ENCODE measurements around the gene TRIM41.
"Not testable (repeated sequence)": the region's sequence is repeated elsewhere in the genome, so short reads cannot be mapped to it uniquely, and the experiment has no call there.

Gene TRIM41

GRCh38 chr5:181265092-181265671 lies 42.1 kb downstream of the TRIM41 start:
- H3K4me3 ChIP-seq: no peak overlapping the region
- no peak overlapping the region for H3K27ac ChIP-seq

DNA sequence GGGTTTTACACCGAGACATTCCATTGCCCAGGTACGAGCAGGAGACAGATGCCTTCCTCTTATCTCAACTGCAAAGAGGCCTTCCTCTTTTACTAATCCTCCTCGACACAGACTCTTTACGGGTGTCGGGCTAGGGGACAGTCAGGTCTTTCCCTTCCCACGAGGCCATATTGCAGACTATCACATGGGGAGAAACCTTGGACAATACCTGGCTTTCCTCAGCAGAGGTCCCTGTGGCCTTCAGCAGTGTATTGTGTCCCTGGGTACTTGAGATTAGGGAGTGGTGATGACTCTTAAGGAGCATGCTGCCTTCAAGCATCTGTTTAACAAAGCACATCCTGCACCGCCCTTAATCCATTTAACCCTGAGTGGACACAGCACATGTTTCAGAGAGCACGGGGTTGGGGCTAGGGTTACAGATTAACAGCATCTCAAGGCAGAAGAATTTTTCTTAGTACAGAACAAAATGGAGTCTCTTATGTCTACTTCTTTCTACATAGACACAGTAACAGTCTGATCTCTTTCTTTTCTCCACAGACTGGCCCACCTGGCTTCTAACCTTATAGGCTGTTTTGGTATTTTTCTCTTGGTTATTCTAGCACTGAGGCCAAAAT lies 44.3 kb downstream of the TRIM41 start:
- not testable (repeated sequence) for H3K4me3 ChIP-seq, H3K27ac ChIP-seq

DNA sequence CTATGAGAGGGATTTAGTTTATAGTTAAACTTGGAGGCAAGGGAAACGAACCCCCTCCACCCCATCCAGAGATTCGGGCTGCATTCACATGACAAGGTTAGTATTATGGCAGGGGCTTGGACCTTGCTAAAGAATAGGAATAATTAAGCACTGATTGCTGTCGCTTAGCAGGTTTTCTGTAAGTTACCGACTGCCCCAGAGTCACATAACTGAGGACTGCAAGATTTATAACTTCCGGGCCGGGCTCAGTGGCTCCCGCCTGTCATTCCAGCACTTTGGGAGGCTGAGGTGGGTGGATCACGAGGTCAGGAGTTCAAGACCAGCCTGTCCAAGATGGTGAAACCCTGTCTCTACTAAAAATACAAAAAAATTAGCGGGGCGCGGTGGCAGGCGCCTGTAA lies 44.8 kb downstream of the TRIM41 start:
- H3K4me3 ChIP-seq: not testable (repeated sequence)

GRCh38 chr5:181271081-181271480 lies 48.0 kb downstream of the TRIM41 start:
- no peak overlapping the region for H3K4me3 ChIP-seq
- H3K27ac ChIP-seq: no peak overlapping the region

More for the DNA sequence above, 44.8 kb downstream of the TRIM41 start:
- H3K27ac ChIP-seq: not testable (repeated sequence)

GRCh38 chr5:181273433-181273744 lies 50.3 kb downstream of the TRIM41 start:
- not testable (repeated sequence) for H3K4me3 ChIP-seq, H3K27ac ChIP-seq

GRCh38 chr5:181280251-181280762 lies 57.2 kb downstream of the TRIM41 start:
- Histone ChIP-seq H3K27ac (no peak overlapping the region), H3K4me3 (no peak overlapping the region)

DNA sequence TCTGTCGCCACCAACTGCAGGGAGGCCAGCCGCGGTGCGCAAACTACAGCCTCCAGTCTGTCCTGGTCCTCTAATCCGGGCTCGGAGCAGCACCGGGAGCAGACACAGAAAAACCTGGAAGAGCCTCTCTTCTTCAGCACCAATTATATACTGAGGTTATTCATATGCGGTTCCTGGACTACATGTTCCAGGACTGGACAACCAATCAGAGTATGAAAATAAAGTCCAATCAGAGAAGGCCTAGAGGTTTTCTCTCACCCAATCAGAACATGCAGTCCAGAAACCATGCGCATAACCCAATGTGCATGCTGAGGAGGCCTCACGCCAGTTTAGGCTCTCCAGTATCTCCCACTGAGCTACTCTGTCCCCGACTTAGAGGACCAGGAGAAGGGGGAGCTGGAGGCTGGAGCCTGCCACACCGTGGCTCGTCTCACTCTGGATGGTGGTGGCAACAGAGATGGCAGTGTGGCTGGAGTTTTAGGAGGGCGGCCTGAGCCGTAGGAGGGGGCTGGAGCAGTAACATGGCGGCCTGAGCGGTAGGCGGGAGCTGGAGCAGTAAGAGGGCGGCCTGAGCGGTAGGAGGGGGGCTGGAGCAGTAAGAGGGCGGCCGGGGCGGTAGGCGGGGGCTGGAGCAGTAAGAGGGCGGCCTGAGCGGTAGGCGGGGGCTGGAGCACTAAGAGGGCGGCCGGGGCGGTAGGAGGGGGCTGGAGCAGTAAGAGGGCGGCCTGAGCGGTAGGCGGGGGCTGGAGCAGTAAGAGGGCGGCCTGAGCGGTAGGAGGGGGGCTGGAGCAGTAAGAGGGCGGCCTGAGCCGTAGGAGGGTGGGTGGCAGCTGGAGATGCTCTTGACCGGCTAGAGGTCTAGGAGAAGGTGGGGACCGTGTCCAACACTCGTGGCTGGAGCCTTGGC lies 58.2 kb downstream of the TRIM41 start:
- no peak overlapping the region for H3K27ac ChIP-seq
- no peak overlapping the region for H3K4me3 ChIP-seq

DNA sequence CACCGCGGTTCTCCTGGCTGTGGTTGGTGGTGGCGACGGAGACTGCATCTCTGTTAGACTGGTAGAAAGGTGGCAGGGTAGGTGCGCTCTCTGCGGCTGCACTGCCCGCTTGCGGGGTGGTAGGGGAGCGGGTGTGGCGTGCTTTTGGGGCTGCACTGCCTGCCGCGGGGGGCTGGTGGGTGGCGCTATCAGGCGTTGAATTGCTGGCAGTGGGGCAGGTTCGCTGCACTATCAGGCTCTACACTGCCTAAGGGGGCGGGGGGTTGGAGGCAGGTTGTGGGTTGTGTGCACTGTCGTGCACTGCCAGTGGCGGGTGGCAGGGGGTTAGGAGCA lies 58.9 kb downstream of the TRIM41 start:
- Histone ChIP-seq H3K27ac (no peak overlapping the region), H3K4me3 (no peak overlapping the region)

DNA sequence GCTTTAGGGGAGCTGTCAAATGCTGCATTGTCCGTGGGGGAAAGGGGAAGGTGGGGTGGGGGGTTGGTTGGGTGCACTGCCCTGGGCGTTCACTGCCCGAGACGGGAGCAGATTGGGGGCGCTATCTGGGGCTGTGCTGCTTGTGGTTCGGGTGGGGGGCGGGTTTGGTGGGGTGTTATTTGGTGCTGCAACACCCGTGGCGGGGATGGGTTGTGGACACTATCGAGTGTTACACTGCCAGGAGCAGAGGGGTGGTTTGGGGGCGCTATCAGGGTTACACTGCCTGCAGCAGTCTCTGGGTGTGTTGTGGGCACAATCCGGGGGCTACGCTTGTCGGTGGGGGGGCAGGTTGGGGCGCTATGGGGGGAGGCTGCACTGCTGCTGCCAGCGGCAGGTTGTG lies 59.3 kb downstream of the TRIM41 start:
- not testable (repeated sequence) for H3K27ac ChIP-seq, H3K4me3 ChIP-seq

GRCh38 chr5:181282874-181283273 lies 59.8 kb downstream of the TRIM41 start:
- Histone ChIP-seq H3K27ac (no peak overlapping the region), H3K4me3 (no peak overlapping the region)

DNA sequence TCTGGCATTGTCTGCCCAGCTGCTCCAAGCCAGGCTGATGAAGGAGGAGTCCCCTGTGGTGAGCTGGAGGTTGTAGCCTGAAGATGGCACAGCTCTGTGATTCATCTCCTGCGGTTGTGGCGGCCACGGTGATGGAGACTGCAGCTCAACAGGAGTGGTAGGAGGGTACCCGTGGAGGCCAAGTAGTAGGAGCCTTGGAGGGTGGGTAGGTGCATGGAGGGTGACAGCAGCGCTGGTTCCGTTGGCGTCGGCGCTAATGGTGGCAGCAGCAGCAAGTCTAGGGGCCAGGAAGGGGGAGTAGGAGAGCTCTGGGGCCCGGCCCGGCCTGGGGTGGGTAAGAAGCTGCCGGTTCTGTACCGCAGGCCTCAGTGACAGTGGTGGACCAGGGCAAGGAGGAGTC lies 60.3 kb downstream of the TRIM41 start:
- Histone ChIP-seq H3K4me3 (no peak overlapping the region), H3K27ac (no peak overlapping the region)

DNA sequence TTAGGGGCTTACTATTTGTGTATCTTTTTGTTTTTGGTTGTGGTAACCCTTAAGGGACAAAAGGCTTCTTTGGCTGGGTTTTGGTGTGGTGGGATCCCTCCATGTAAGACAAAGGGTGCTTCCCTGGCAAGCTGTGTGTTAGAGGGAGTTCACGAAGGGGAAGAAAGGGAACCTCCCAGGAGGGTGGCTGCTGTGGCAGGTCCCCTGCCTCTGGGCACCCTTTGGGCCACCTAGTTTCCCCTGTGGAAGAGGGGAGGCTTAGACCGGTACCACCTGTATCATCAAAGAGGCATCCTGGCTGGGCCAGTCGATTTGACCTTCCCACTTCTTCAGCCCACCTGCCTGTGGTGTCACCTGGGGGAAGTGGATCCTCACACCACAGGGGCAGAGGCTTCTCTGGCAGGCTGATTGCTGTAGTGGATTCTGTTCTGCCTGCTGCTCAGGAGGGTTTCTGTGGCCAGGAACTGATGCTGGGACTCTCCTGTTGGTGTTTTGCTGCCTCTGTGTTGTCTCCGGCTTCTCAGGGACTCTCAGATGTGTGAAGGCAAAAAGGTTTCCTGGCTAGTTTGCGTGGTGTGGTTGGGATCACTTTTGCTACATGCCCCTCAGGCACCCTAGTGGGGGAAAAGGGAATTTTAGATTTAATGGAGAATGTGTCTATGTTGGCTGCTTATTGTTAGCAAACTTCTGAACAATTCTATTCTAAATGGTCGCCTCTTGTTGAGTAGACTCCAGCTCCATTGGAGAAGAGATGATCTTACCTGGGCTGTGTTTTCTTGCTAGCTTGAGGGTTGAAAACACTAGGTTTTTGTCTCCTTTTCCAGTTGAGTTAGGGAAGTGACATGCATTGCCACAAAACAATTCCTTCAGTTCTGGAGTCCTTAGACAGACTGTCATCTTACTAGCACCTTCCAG lies 61.0 kb downstream of the TRIM41 start:
- not testable (repeated sequence) for H3K27ac ChIP-seq, H3K4me3 ChIP-seq

Measured in skin epidermis (tissue), 12 donors.